Activated CD8-positive, alpha-beta memory T cell treated with anti-CD3 and anti-CD28 coated beads, Interleukin-2, amount 50 U/mL, for 48 hours (primary cell): ENCODE results near the gene AGAP1.

ENCODE experiments used
- DNase-seq: peaks from one replicate; pipeline ENCODE4 v3.0.0-alpha.2; 2020

AGAP1 gene

GRCh38 chr2:235859651-235860050 is 365.8 kb downstream of the AGAP1 start:
- DNase-seq = no peak

- DNase-seq = no peak
Measured at GRCh38 chr2:235860111-235860510, 366.3 kb downstream of the AGAP1 start.

GRCh38 chr2:235860871-235861270 is 367.0 kb downstream of the AGAP1 start:
- DNase-seq = no peak

- DNase-seq = no peak
Measured at GRCh38 chr2:235861383-235861782, 367.5 kb downstream of the AGAP1 start.

GRCh38 chr2:235863414-235863813 is 369.6 kb downstream of the AGAP1 start:
- DNase-seq = no peak

- no peak for DNase-seq
Measured at GRCh38 chr2:235864302-235864701, 370.5 kb downstream of the AGAP1 start.

- DNase-seq = no peak
Measured at GRCh38 chr2:235864733-235865515, 371.1 kb downstream of the AGAP1 start.

- DNase-seq = no peak
Measured at GRCh38 chr2:235866373-235866772, 372.5 kb downstream of the AGAP1 start.

- DNase-seq = no peak
Measured at GRCh38 chr2:235868224-235868623, 374.4 kb downstream of the AGAP1 start.

- DNase-seq = no peak
Measured at GRCh38 chr2:235868645-235869044, 374.8 kb downstream of the AGAP1 start.

- DNase-seq = no peak
Measured at GRCh38 chr2:235870515-235870914, 376.7 kb downstream of the AGAP1 start.

GRCh38 chr2:235876099-235876679 is 382.3 kb downstream of the AGAP1 start:
- no peak for DNase-seq

- no peak for DNase-seq
Measured at GRCh38 chr2:235877275-235877802, 383.5 kb downstream of the AGAP1 start.

- DNase-seq = no peak
Measured at GRCh38 chr2:235879116-235879515, 385.3 kb downstream of the AGAP1 start.

- DNase-seq = no peak
Measured at GRCh38 chr2:235883675-235884074, 389.8 kb downstream of the AGAP1 start.

GRCh38 chr2:235889302-235889630 is 395.4 kb downstream of the AGAP1 start:
- no peak for DNase-seq

GRCh38 chr2:235893129-235893698 is 399.4 kb downstream of the AGAP1 start:
- no peak for DNase-seq

- DNase-seq = no peak
Measured at GRCh38 chr2:235894839-235895238, 401.0 kb downstream of the AGAP1 start.

GRCh38 chr2:235896061-235896460 is 402.2 kb downstream of the AGAP1 start:
- no peak for DNase-seq

- DNase-seq = no peak
Measured at GRCh38 chr2:235897992-235898391, 404.1 kb downstream of the AGAP1 start.

- DNase-seq = no peak
Measured at GRCh38 chr2:235898766-235899165, 404.9 kb downstream of the AGAP1 start.

- no peak for DNase-seq
Measured at GRCh38 chr2:235900631-235901030, 406.8 kb downstream of the AGAP1 start.

GRCh38 chr2:235901243-235901642 is 407.4 kb downstream of the AGAP1 start:
- no peak for DNase-seq
